HepG2 (cell line): ENCODE data around the gene NTM. TPM values are rescaled to one million over a fixed set of nuclear protein-coding genes. Genes with fewer than 3 reads are reported as not detected.

Source experiments
- ATAC-seq: fragments of 200-7000 bp; cut with Tn5 transposase; 3 replicates; pipeline ENCODE4 v1.9.1; 2020; ENCODE audit warnings: mild to moderate bottlenecking, moderate library complexity
- BruUV-seq: library from RNA; stranded (reverse); fragments of 400-500 nt; replicated peaks from 2 replicates; lab custom pipeline; 2021; lab: Mats Ljungman, UMichigan
- CTCF ChIA-PET: fragments of 300-600 bp; formaldehyde crosslinking; extraction: SDS; loops from one replicate; lab custom pipeline; 2021; ENCODE audit warnings: low total read pairs, inconsistent platforms, low intra/inter-chr PET ratio; lab: Yijun Ruan, JAX
- POLR2A ChIA-PET: fragments of 350-600 bp; sonication (Branson Sonifier 250); formaldehyde crosslinking; loops from one replicate; lab custom pipeline; 2020; ENCODE audit warnings: antibody characterized with exemption, inconsistent platforms; lab: Yijun Ruan, JAX
- DNase-seq: peaks from one replicate; pipeline ENCODE4 v3.0.0-alpha.2; 2015; ENCODE audit warnings: low spot score
- FAIRE-seq: peaks from 3 replicates; lab custom pipeline; 2011; peaks lifted over from hg19 to GRCh38; lab: Jason Lieb, UNC
- H2AFZ ChIP-seq: one replicate; pipeline ENCODE4 v1.6.1; 2011; ENCODE audit warnings: low read length, inconsistent platforms
- H3K27ac ChIP-seq: fragments of 300-600 bp; 3 replicates; pipeline ENCODE4 v1.8.0; 2011; ENCODE audit warnings: mixed run types, mild to moderate bottlenecking, mixed read lengths, low read length, inconsistent platforms; ENCODE audit not compliant: insufficient read depth; ENCODE audit errors: extremely low read length
- H3K27me3 ChIP-seq, 2 experiments: fragments of 200-600 bp in 1 of 2; 2 replicates in 1 of 2; 3 replicates in 1 of 2; pipeline versions ENCODE4 v1.6.0 to v1.8.0; 2011; ENCODE audit warnings: low read length in 2 of 2, mild to moderate bottlenecking in 2 of 2, moderate library complexity in 2 of 2, inconsistent platforms in 1 of 2; ENCODE audit not compliant: insufficient read depth in 2 of 2, control insufficient read depth in 1 of 2
- H3K36me3 ChIP-seq, 2 experiments: fragments of 200-600 bp in 1 of 2; replicated peaks in 1 of 2; 2 replicates in 1 of 2; 3 replicates in 1 of 2; pipeline versions ENCODE4 v1.5.1 to v1.8.0; 2011; ENCODE audit warnings: low read length in 2 of 2, inconsistent platforms in 1 of 2; ENCODE audit not compliant: insufficient read depth in 2 of 2, control insufficient read depth in 1 of 2
- H3K4me1 ChIP-seq: 2 replicates; pipeline ENCODE4 v1.5.1; 2012; ENCODE audit warnings: low read length, inconsistent platforms; ENCODE audit not compliant: insufficient read depth
- H3K4me2 ChIP-seq: 2 replicates; pipeline ENCODE4 v1.6.0; 2011; ENCODE audit warnings: low read depth, low read length, inconsistent platforms
- H3K4me3 ChIP-seq, 3 experiments: fragments of 200-600 bp in 1 of 3; sonication (generic), shearing (Covaris generic) in 1 of 3; replicated peaks in 1 of 3; 2 replicates each; pipeline ENCODE4 v1.5.1; 2011 to 2016; ENCODE audit warnings: low read length in 3 of 3, inconsistent platforms in 2 of 3, low read depth in 2 of 3, mild to moderate bottlenecking in 2 of 3, control low read depth in 1 of 3, mixed read lengths in 1 of 3; ENCODE audit not compliant: insufficient read depth in 1 of 3
- H3K79me2 ChIP-seq: one replicate; pipeline ENCODE4 v1.6.1; 2011; ENCODE audit warnings: low read length, inconsistent platforms; ENCODE audit not compliant: insufficient read depth
- H3K9ac ChIP-seq: 2 replicates; pipeline ENCODE4 v1.6.0; 2011; ENCODE audit warnings: mild to moderate bottlenecking, low read depth, low read length, inconsistent platforms; ENCODE audit not compliant: insufficient read depth
- H3K9me3 ChIP-seq: 2 replicates; pipeline ENCODE4 v1.5.1; 2012; ENCODE audit warnings: mild to moderate bottlenecking, low read length
- H4K20me1 ChIP-seq: 2 replicates; pipeline ENCODE4 v1.6.0; 2011; ENCODE audit warnings: inconsistent platforms, mild to moderate bottlenecking, low read length, moderate library complexity; ENCODE audit not compliant: insufficient read depth
- ARNTL ChIP-seq: sonication (generic); formaldehyde crosslinking; IDR thresholded peaks from 2 replicates; pipeline ENCODE4 v1.4.0; 2020; ENCODE audit warnings: mild to moderate bottlenecking, missing genetic modification reagents
- BRCA1 ChIP-seq: sonication (generic); formaldehyde crosslinking; IDR thresholded peaks from 2 replicates; pipeline ENCODE4 v1.4.0; 2020; ENCODE audit warnings: missing genetic modification reagents
- CBX1 ChIP-seq: IDR thresholded peaks from one replicate; pipeline ENCODE4 v1.6.1; 2016; ENCODE audit warnings: antibody characterized with exemption, low read depth
- HHEX ChIP-seq: IDR thresholded peaks from 2 replicates; pipeline ENCODE4 v1.6.1; 2016; ENCODE audit warnings: control low read depth
- MIER3 ChIP-seq: IDR thresholded peaks from 2 replicates; pipeline ENCODE4 v1.6.1; 2016; ENCODE audit warnings: missing compliant biosample characterization, borderline replicate concordance
- NFE2 ChIP-seq: sonication (generic); formaldehyde crosslinking; IDR thresholded peaks from 2 replicates; pipeline ENCODE4 v1.4.0; 2020; ENCODE audit warnings: missing genetic modification reagents
- RFXAP ChIP-seq: sonication (generic); formaldehyde crosslinking; IDR thresholded peaks from 2 replicates; pipeline ENCODE4 v1.4.0; 2020; ENCODE audit warnings: missing genetic modification reagents, borderline replicate concordance
- SATB2 ChIP-seq: sonication (generic); formaldehyde crosslinking; IDR thresholded peaks from 2 replicates; pipeline ENCODE4 v1.5.0; 2020; ENCODE audit warnings: missing genetic modification reagents
- SIX1 ChIP-seq: sonication (generic); formaldehyde crosslinking; IDR thresholded peaks from 2 replicates; pipeline ENCODE4 v1.4.0; 2020; ENCODE audit warnings: missing genetic modification reagents, borderline replicate concordance
- TRIM24 ChIP-seq: sonication (generic); formaldehyde crosslinking; IDR thresholded peaks from 2 replicates; pipeline ENCODE4 v1.8.0; 2022; ENCODE audit warnings: mild to moderate bottlenecking, missing genetic modification reagents
- ZSCAN31 ChIP-seq: sonication (generic); formaldehyde crosslinking; IDR thresholded peaks from 2 replicates; pipeline ENCODE4 v1.5.0; 2020; ENCODE audit warnings: low read depth, mild to moderate bottlenecking, missing genetic modification reagents
- WGBS: methylation state at CpG from one replicate; pipeline ENCODE4 v1.1.6; 2017; ENCODE audit warnings: low lambda C conversion rate; 5-methylcytosine and 5-hydroxymethylcytosine counted together
- in situ Hi-C: cut with HindIII; loops from 2 replicates; pipeline ENCODE4 v1.10.0; 2017; ENCODE audit warnings: low pct_unique_long_range_greater_than_20kb; ENCODE audit not compliant: extremely low pct_ligation_motif_present
- intact Hi-C: fragments of 100-400 bp; cut with micrococcal nuclease; formaldehyde crosslinking; loops from one replicate; pipeline ENCODE4 v1.10.0; 2022; ENCODE audit not compliant: unreplicated experiment
- polyA plus RNA-seq, 8 experiments: library from polyadenylated mRNA; depleted of rRNA in 3 of 8; stranded (reverse) in 7 of 8; unstranded in 1 of 8; fragments of >200 nt; fragmentation: Illumina TruSeq in 4 of 8; extraction: Trizol in 4 of 8; gene quantifications; 2 replicates each; pipeline versions ENCODE4 v1.2.1 to v1.2.3, GENCODE V29; 2011 to 2016; ENCODE audit warnings: low read depth in 4 of 8, missing spikeins in 1 of 8, mixed read lengths in 1 of 8; ENCODE audit not compliant: insufficient read depth in 1 of 8
- total RNA-seq, 5 experiments: library from RNA; depleted of rRNA; stranded (reverse); fragments of >200 nt; fragmentation: Illumina TruSeq; extraction: Trizol; gene quantifications; 2 replicates each; pipeline ENCODE4 v1.2.3, GENCODE V29; 2016; ENCODE audit warnings: low read depth in 1 of 5
- TF ChIP-seq, protein P1 (sequence below): sonication (generic); formaldehyde crosslinking; IDR thresholded peaks from 2 replicates; pipeline ENCODE4 v1.5.0; 2020; ENCODE audit warnings: mild to moderate bottlenecking, missing genetic modification reagents, moderate library complexity
- TF ChIP-seq, protein P2 (sequence below): sonication (generic); formaldehyde crosslinking; IDR thresholded peaks from 2 replicates; pipeline ENCODE4 v1.4.0; 2020; ENCODE audit warnings: missing genetic modification reagents, mild to moderate bottlenecking, borderline replicate concordance
- TF ChIP-seq, protein P3 (sequence below): sonication (generic); formaldehyde crosslinking; conservative IDR thresholded peaks from 2 replicates; pipeline ENCODE4 v1.4.0; 2020; ENCODE audit warnings: missing genetic modification reagents

Gene NTM
- total and polyA plus RNA-seq, 2 of the 13 experiments (the other 11 are each of a cell fraction or from before 2014, with no cell fraction given): not detected

- Histone ChIP-seq H3K27ac (no peak overlapping the region), H3K9ac (no peak overlapping the region), H4K20me1 (no peaks in the 10 kb centered on the region), H3K4me2 (no peak overlapping the region), H3K27me3 (no peaks in the 10 kb centered on the region; a peak in 1 of 5 replicates), H3K4me1 (no peaks in the 10 kb centered on the region), H3K79me2 (no peaks in the 10 kb centered on the region), H3K4me3 (no peak overlapping the region), H2AFZ (no peak overlapping the region), H3K9me3 (no peaks in the 10 kb centered on the region; the same call in 1 of the 2 replicates), H3K36me3 (no peaks in the 10 kb centered on the region)
- intact Hi-C loops: no loop called here
- DNase-seq (no peak), FAIRE-seq (no peak), ATAC-seq (peak; percentile 54)
- 12% methylated on average over 3 of the region's 3 CpGs for WGBS
- TF ChIP-seq, protein P1, sequence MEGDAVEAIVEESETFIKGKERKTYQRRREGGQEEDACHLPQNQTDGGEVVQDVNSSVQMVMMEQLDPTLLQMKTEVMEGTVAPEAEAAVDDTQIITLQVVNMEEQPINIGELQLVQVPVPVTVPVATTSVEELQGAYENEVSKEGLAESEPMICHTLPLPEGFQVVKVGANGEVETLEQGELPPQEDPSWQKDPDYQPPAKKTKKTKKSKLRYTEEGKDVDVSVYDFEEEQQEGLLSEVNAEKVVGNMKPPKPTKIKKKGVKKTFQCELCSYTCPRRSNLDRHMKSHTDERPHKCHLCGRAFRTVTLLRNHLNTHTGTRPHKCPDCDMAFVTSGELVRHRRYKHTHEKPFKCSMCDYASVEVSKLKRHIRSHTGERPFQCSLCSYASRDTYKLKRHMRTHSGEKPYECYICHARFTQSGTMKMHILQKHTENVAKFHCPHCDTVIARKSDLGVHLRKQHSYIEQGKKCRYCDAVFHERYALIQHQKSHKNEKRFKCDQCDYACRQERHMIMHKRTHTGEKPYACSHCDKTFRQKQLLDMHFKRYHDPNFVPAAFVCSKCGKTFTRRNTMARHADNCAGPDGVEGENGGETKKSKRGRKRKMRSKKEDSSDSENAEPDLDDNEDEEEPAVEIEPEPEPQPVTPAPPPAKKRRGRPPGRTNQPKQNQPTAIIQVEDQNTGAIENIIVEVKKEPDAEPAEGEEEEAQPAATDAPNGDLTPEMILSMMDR (CRISPR knock-in tag): 0 out of 2 replicates have a peak, but pooled peaks have one; percentile 27
- TF ChIP-seq MIER3 (no peak), NFE2 (no peak), SATB2 (no peak)
- in situ Hi-C loops: no loop called here
- ChIA-PET CTCF (no interaction called here), POLR2A (no interaction called here)
- BruUV-seq: no TSS peak
These were observed 787.7 kb downstream of the NTM start for GRCh38 chr11:132158091-132158490.

DNA sequence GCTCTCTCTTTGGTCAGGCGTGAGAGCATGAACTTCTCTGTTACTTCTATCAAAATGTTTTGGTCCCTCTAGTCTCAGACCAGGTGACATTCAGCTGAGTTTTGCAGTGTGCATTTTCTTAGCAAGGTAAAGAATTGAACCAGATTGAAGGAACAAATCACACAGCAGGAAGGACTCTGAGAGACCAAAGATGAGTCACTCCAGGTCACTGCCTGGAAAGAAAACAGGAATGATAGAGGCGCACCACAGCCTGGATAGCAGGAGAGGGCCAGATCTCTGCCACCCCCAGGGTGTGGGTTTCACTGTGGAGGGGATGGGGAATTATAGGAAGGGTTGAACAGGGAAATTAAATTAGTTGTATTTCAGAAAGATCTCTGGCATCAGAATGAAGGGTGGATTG is 788.3 kb downstream of the NTM start:
- H4K20me1 ChIP-seq: no peaks in the 10 kb centered on the region
- in situ Hi-C loops (no loop called here), intact Hi-C loops (no loop called here)
- TF ChIP-seq, protein P2, sequence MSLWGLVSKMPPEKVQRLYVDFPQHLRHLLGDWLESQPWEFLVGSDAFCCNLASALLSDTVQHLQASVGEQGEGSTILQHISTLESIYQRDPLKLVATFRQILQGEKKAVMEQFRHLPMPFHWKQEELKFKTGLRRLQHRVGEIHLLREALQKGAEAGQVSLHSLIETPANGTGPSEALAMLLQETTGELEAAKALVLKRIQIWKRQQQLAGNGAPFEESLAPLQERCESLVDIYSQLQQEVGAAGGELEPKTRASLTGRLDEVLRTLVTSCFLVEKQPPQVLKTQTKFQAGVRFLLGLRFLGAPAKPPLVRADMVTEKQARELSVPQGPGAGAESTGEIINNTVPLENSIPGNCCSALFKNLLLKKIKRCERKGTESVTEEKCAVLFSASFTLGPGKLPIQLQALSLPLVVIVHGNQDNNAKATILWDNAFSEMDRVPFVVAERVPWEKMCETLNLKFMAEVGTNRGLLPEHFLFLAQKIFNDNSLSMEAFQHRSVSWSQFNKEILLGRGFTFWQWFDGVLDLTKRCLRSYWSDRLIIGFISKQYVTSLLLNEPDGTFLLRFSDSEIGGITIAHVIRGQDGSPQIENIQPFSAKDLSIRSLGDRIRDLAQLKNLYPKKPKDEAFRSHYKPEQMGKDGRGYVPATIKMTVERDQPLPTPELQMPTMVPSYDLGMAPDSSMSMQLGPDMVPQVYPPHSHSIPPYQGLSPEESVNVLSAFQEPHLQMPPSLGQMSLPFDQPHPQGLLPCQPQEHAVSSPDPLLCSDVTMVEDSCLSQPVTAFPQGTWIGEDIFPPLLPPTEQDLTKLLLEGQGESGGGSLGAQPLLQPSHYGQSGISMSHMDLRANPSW (CRISPR knock-in tag): no peak
- TF ChIP-seq TRIM24 (CRISPR knock-in tag) (no peak), RFXAP (CRISPR knock-in tag) (no peak), ZSCAN31 (no peak), BRCA1 (no peak), SIX1 (CRISPR knock-in tag) (no peak), ARNTL (CRISPR knock-in tag) (no peak), CBX1 (no peak), HHEX (CRISPR knock-in tag) (no peak)
- TF ChIP-seq, protein P3, sequence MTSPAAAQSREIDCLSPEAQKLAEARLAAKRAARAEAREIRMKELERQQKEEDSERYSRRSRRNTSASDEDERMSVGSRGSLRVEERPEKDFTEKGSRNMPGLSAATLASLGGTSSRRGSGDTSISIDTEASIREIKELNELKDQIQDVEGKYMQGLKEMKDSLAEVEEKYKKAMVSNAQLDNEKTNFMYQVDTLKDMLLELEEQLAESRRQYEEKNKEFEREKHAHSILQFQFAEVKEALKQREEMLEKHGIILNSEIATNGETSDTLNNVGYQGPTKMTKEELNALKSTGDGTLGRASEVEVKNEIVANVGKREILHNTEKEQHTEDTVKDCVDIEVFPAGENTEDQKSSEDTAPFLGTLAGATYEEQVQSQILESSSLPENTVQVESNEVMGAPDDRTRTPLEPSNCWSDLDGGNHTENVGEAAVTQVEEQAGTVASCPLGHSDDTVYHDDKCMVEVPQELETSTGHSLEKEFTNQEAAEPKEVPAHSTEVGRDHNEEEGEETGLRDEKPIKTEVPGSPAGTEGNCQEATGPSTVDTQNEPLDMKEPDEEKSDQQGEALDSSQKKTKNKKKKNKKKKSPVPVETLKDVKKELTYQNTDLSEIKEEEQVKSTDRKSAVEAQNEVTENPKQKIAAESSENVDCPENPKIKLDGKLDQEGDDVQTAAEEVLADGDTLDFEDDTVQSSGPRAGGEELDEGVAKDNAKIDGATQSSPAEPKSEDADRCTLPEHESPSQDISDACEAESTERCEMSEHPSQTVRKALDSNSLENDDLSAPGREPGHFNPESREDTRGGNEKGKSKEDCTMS (CRISPR knock-in tag): no peak

More for the DNA sequence above, 788.3 kb downstream of the NTM start:
- WGBS: 18% methylated on average over 2 of the region's 2 CpGs
- ChIA-PET CTCF (no interaction called here), POLR2A (no interaction called here)
- H3K9me3 ChIP-seq: no peaks in the 10 kb centered on the region; the same call in 1 of the 2 replicates
- no peaks in the 10 kb centered on the region for H3K36me3 ChIP-seq
- DNase-seq (no peak), FAIRE-seq (no peak), ATAC-seq (no peak)
- BruUV-seq: no TSS peak
- H3K9ac ChIP-seq: no peak overlapping the region
- H3K27me3 ChIP-seq: no peaks in the 10 kb centered on the region; a peak in 1 of 5 replicates
- no peak overlapping the region for H3K27ac ChIP-seq
- H3K4me1 ChIP-seq: no peaks in the 10 kb centered on the region
- no peaks in the 10 kb centered on the region for H3K79me2 ChIP-seq
- no peak overlapping the region for H3K4me2 ChIP-seq
- no peak overlapping the region for H3K4me3 ChIP-seq
- no peak overlapping the region for H2AFZ ChIP-seq
